ENCODE data around the gene TBCD.

Gene TBCD

GRCh38 chr17:82812601-82813000, 60.7 kb downstream of the TBCD start:
- no peak for DNase-seq

DNA sequence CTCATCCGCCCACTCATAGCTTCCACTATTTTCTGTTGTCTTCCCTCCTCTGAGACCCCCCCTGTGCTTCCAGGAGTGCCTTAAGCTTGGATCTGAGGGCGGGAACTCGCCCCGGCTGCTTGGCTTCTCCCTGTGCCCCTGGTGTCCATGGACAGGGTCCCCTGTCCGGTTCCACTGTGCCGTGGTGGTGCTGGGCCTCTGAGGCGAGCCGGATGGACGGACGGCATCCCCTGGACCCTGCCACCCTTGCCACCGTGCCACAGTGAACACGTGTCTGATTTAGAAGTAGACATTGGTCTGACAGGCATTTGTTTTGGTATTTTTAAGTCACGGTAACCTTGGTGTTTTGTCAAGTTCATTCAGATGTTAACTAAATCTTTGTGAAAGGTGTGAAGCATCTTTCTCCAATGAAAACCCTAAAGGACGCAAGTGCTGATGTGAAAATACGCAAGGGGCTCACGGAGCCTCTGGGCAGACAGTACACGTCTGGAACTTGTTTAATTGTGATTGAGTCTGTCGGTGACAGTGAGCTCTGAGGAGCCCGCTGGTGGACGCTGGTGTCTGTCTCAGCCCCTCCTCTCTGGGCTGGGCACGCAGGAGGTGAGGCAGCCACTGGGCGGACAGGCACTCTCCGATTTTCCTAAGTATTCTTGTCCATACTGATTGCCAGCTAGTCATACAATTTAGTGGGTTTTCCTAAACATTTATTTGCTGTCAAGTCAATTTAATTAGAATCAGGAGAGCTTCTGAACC, 61.6 kb downstream of the TBCD start:
- no peak for DNase-seq

GRCh38 chr17:82814834-82815233, 63.0 kb downstream of the TBCD start:
- DNase-seq = no peak

- DNase-seq = no peak
Observed at GRCh38 chr17:82815354-82815753, 63.5 kb downstream of the TBCD start.

GRCh38 chr17:82815790-82816305, 64.0 kb downstream of the TBCD start:
- no peak for DNase-seq

GRCh38 chr17:82816358-82816757, 64.5 kb downstream of the TBCD start:
- no peak for DNase-seq

- no peak for DNase-seq
Observed at GRCh38 chr17:82817947-82818346, 66.1 kb downstream of the TBCD start.

DNA sequence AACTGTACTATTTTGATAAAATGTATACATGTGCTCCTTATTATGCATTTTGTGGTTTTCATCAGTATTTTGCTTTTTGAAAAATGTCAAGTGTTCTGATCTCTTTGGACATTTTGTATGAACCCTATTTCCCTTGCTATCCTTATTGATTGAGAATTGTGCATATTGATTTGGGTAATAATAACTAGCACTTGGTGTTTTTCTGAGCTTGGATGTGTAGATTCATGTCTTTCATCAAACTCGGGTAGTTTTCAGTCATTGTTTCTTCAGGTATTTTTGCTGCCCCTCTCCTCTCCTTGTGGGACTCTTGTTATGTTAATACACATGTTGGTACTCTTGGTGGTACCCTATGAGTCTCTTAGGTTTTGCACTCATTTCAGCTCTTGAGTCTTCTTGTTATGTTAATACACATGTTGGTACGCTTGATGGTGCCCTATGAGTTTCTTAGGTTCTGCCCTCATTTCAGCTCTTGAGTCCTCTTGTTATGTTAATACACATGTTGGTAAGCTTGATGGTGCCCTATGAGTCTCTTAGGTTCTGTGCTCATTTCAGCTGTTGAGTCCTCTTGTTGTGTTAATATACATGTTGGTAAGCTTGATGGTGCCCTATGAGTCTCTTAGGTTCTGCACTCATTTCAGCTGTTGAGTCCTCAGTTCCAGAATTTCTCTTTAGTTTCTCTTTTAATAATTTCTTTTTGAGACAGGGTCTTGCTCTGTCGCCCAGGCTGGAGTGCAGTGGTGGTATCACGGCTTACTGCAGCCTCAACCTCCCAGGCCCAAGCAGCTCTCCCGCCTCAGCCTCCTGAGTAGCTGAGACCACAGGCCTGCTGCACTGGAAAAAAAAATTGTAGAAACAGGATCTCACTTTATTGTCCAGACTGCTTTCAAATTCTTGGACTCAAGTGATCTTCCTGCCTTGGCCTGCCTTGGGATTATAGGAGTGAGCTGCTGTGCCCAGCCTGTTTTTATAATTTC, 68.7 kb downstream of the TBCD start:
- DNase-seq = no peak

DNA sequence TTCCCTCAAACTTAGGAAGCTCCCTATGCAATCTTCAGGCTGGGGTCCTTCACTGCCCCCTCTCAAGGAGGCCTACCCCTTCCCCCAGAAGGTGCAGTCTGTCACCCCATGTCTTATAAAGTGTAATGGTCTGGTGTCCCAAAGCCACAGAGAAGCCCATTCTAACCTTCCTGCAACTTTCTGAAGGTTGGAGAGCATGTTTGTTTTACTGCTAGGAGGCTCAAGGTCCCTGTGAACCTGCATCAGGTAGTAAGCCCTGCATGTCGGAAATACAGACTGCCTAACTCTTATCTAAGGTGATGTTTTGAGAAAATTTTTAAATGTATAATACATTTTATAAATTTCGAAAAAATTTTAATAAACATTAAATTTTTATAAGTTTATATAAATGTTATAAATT, 69.7 kb downstream of the TBCD start:
- DNase-seq = no peak

- DNase-seq = no peak
Observed at GRCh38 chr17:82822281-82822680, 70.4 kb downstream of the TBCD start.

DNA sequence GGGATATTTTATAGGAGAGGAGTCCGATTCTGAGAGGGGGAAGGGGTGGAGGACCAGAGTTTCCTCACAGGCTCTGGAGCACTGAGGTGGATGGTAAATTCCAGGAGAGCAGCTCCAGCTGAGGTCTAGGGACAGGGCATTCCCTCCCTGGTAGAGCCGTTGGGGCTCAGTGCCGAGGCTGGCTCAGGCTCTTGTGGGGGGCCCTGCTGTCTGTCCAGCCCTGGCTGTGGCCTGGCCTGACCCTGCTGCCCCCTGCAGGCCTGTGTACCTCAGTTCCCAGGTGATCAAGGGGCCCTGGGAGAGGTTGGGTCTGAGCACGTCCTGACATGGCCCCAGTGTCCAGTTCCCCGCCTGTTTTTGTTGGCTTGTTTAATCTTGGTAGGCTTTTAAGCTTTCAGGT, 71.1 kb downstream of the TBCD start:
- no peak for DNase-seq

- no peak for DNase-seq
Observed at GRCh38 chr17:82825540-82826124, 73.8 kb downstream of the TBCD start.

DNA sequence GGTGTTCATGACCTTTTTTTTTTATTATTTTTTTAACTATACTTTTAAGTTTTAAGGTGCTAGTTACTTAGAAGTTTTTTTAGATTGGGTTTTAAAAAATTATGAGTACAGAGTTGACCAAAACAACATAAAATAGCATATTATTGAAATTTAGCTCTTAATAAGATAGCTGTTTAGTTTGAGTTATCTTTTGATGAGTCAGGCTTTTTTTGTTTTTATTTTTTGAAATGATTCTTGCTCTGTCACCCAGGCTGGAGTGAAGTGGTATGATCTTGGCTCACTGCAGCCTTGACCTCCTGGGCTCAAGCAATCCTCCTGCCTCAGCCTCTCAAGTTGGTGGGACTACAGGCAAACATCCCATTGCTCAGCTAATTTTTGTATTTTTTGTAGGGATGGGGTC, 74.3 kb downstream of the TBCD start:
- DNase-seq = no peak

GRCh38 chr17:82826956-82827355, 75.1 kb downstream of the TBCD start:
- no peak for DNase-seq

DNA sequence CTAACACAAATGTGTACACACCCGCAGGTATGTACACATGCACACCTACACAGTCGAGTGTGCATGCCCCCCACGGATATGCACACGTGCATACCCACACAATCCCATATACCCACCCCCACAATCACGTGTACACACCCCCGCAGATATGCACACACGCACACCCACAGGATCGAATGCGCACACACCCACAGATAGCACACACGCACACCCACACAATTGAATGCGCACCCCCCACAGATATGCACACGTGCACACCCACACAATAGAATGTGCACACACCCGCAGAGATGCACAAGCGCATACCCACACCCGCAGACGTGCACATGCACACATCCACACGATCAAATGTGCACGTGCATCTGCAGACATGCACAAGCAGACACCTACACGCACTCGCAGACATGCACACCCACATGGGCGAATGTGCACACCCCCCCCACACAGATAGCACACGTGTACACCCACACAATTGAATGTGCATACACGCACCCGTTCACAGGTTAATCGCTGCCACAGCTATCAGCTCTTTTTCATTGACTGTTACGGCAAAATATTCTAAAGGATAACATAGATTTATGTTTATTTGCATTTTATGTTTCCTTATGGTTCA, 77.1 kb downstream of the TBCD start:
- no peak for DNase-seq

DNA sequence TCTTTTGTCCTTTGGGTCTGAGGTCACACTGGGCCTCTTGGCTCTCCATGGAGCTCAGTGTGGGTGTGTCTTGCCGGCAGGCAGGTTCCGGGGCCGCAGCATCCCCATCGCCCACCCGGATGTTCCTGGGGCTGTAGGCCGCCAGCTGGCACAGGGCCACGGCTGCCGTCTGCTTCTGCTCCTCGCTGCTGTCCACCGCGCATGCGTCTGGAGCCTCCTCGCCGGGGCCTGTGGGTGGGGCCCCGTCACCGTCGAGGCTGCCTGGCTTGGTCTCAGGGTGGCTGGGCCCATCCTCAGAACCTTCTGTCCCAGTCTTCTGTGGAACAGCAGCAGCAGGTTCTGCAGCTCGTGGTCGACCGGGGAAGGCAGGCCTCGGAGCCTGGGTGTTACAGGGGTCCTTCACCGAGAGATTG, 78.4 kb downstream of the TBCD start:
- no peak for DNase-seq

- no peak for DNase-seq
Observed at GRCh38 chr17:82831041-82831817, 79.4 kb downstream of the TBCD start.

GRCh38 chr17:82831818-82832200, 79.9 kb downstream of the TBCD start:
- DNase-seq = no peak

- no peak for DNase-seq
Observed at GRCh38 chr17:82832411-82832810, 80.5 kb downstream of the TBCD start.

DNA sequence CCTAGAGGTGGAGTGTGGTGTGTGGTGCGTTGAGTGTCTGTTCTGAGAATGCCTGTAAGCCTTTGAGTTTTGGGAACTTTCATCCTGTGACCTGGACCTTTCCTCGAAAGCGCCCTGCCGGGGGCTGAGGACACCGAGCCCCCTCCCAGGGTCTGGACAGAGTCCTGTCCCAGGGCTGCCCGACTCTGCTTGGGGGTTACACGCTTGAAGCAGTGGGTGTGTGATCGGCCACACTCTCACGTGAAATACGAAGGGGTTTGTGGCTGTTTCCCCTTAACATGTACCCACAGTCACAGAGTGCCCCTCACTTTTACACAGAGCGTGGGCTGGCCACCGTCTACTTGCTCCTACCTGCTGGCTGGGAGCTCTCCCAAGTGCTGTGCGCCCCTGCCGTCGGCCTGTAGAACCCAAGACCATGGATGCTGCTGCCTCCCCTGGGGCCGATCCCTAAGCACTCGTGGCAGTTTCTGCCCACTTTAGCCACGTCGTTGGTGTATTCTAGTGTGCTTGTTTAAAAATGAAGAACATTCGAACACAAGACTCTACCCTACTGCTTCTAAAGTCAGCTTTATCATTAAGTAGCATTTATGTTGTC, 81.1 kb downstream of the TBCD start:
- DNase-seq = no peak

DNA sequence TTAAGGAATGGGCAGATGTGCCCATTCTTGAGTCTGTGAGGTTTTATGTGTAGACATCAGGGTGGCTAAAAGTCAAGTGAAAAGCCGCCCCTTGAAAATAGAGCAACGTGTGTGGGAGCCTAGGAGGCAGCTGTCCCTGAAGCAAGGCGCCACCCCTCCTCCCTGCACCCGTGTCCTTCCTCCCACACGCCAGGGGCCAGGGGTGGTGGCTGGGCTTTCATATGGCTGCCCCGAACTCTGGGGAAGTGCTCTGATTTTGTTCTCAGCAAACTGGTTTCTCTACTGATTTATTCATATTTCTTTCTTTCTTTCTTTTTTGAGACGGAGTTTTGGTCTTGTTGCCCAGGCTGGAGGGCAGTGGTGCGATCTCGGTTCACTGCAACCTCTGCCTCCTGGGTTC, 83.3 kb downstream of the TBCD start:
- no peak for DNase-seq
